PFSK-1 (cell line): ENCODE data around the gene CTSZ.

Experiments used
- POLR2AphosphoS5 ChIP-seq: IDR thresholded peaks from 2 replicates; pipeline ENCODE4 v1.6.1; 2012; ENCODE audit warnings: low read depth, mild to moderate bottlenecking, control low read depth, low read length, moderate library complexity
- TF ChIP-seq, protein P1 (sequence below), 2 experiments: IDR thresholded peaks; 2 replicates each; pipeline versions ENCODE4 v1.6.1 to v1.8.0; 2011 to 2012; ENCODE audit warnings: low read depth in 2 of 2, low read length in 2 of 2, control low read depth in 1 of 2, inconsistent platforms in 1 of 2, mild to moderate bottlenecking in 1 of 2, moderate library complexity in 1 of 2; ENCODE audit not compliant: insufficient read depth in 1 of 2

DNA sequence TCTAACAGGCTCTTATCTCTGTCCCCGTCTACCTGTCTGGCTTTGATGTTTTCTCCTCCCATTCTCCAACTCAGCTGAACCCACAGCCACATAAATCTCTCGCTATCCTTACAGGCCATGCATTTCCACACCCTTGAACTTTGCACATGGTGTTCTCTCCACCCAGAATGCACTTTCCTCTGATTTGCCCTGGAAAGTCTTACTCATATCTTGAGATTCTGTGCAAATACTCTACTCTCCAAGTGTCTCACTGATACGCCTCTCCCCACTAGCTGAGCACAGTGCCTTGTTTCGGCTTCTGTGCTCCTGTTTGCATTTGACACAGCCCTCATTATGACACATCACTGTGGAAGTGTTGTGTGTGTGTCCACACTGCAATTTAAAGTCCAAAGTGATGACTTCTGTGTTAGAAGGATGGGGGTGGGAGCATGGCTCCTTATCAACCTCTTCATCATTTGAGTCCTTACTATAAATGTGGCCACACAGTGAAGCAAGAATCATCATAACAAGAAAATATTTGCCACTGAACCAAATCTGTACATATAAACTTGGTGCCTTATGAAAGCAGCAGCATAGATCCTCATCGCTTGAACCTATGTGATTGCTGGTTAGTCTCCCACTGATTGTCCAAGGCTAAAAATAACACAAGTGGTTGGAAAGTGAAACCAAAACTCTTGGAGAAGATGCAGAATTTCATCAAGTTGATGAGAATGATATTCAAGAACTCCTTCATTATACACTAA lies 41.1 kb upstream of the CTSZ start:
- TF ChIP-seq POLR2AphosphoS5: no peak
- TF ChIP-seq, protein P1, sequence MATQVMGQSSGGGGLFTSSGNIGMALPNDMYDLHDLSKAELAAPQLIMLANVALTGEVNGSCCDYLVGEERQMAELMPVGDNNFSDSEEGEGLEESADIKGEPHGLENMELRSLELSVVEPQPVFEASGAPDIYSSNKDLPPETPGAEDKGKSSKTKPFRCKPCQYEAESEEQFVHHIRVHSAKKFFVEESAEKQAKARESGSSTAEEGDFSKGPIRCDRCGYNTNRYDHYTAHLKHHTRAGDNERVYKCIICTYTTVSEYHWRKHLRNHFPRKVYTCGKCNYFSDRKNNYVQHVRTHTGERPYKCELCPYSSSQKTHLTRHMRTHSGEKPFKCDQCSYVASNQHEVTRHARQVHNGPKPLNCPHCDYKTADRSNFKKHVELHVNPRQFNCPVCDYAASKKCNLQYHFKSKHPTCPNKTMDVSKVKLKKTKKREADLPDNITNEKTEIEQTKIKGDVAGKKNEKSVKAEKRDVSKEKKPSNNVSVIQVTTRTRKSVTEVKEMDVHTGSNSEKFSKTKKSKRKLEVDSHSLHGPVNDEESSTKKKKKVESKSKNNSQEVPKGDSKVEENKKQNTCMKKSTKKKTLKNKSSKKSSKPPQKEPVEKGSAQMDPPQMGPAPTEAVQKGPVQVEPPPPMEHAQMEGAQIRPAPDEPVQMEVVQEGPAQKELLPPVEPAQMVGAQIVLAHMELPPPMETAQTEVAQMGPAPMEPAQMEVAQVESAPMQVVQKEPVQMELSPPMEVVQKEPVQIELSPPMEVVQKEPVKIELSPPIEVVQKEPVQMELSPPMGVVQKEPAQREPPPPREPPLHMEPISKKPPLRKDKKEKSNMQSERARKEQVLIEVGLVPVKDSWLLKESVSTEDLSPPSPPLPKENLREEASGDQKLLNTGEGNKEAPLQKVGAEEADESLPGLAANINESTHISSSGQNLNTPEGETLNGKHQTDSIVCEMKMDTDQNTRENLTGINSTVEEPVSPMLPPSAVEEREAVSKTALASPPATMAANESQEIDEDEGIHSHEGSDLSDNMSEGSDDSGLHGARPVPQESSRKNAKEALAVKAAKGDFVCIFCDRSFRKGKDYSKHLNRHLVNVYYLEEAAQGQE (IDR thresholded peaks at IDR 0.05; ENCODE audit: insufficient read depth in 1 of 2, low read depth in 2 of 2, low read length in 2 of 2): no peak
